NCI-H82 treated with DMSO at 0.1 percent for 48 hours (cell line): ENCODE measurements around the gene NCBP2.

Experiments used
- DNase-seq: peaks from one replicate; lab custom pipeline; 2025; ENCODE audit not compliant: unreplicated experiment; lab: John Stamatoyannopoulos, UW

The NCBP2 gene

GRCh38 chr3:196942226-196942914 lies at the start of gene NCBP2:
NCBP2 (minus strand) TSS chr3:196942528; CDS start chr3:196942503, 25 bp downstream.
- peak; percentile 94 for DNase-seq

GRCh38 chr3:196991581-196992460 lies 49.5 kb upstream of the NCBP2 start:
- no peak for DNase-seq

- DNase-seq: no peak
These were observed 48.3 kb upstream of the NCBP2 start for GRCh38 chr3:196990601-196991007.

GRCh38 chr3:196989721-196990262 lies 47.5 kb upstream of the NCBP2 start:
- DNase-seq: no peak

GRCh38 chr3:196988241-196989029 lies 46.1 kb upstream of the NCBP2 start:
- peak; percentile 5 for DNase-seq

- no peak for DNase-seq
These were observed 44.7 kb upstream of the NCBP2 start for GRCh38 chr3:196987022-196987421.

- DNase-seq: no peak
These were observed 43.9 kb upstream of the NCBP2 start for GRCh38 chr3:196985954-196986885.

GRCh38 chr3:196985298-196985697 lies 43.0 kb upstream of the NCBP2 start:
- no peak for DNase-seq

- no peak for DNase-seq
These were observed 40.9 kb upstream of the NCBP2 start for GRCh38 chr3:196983186-196983585.

GRCh38 chr3:196981657-196982056 lies 39.3 kb upstream of the NCBP2 start:
- DNase-seq: no peak

GRCh38 chr3:196979545-196979944 lies 37.2 kb upstream of the NCBP2 start:
- DNase-seq: no peak

GRCh38 chr3:196976941-196977340 lies 34.6 kb upstream of the NCBP2 start:
- no peak for DNase-seq

- DNase-seq: no peak
These were observed 33.0 kb upstream of the NCBP2 start for GRCh38 chr3:196975349-196975748.

GRCh38 chr3:196974661-196975060 lies 32.3 kb upstream of the NCBP2 start:
- DNase-seq: no peak

- DNase-seq: no peak
These were observed 28.9 kb upstream of the NCBP2 start for GRCh38 chr3:196971094-196971698.

GRCh38 chr3:196970547-196971093 lies 28.3 kb upstream of the NCBP2 start:
- no peak for DNase-seq

GRCh38 chr3:196969660-196970546 lies 27.6 kb upstream of the NCBP2 start:
- peak; percentile 34 for DNase-seq

- DNase-seq: no peak
These were observed 26.9 kb upstream of the NCBP2 start for GRCh38 chr3:196969134-196969659.
